ENCODE measurements around the gene EML1.

The EML1 gene, protein sequence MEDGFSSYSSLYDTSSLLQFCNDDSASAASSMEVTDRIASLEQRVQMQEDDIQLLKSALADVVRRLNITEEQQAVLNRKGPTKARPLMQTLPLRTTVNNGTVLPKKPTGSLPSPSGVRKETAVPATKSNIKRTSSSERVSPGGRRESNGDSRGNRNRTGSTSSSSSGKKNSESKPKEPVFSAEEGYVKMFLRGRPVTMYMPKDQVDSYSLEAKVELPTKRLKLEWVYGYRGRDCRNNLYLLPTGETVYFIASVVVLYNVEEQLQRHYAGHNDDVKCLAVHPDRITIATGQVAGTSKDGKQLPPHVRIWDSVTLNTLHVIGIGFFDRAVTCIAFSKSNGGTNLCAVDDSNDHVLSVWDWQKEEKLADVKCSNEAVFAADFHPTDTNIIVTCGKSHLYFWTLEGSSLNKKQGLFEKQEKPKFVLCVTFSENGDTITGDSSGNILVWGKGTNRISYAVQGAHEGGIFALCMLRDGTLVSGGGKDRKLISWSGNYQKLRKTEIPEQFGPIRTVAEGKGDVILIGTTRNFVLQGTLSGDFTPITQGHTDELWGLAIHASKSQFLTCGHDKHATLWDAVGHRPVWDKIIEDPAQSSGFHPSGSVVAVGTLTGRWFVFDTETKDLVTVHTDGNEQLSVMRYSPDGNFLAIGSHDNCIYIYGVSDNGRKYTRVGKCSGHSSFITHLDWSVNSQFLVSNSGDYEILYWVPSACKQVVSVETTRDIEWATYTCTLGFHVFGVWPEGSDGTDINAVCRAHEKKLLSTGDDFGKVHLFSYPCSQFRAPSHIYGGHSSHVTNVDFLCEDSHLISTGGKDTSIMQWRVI

DNA sequence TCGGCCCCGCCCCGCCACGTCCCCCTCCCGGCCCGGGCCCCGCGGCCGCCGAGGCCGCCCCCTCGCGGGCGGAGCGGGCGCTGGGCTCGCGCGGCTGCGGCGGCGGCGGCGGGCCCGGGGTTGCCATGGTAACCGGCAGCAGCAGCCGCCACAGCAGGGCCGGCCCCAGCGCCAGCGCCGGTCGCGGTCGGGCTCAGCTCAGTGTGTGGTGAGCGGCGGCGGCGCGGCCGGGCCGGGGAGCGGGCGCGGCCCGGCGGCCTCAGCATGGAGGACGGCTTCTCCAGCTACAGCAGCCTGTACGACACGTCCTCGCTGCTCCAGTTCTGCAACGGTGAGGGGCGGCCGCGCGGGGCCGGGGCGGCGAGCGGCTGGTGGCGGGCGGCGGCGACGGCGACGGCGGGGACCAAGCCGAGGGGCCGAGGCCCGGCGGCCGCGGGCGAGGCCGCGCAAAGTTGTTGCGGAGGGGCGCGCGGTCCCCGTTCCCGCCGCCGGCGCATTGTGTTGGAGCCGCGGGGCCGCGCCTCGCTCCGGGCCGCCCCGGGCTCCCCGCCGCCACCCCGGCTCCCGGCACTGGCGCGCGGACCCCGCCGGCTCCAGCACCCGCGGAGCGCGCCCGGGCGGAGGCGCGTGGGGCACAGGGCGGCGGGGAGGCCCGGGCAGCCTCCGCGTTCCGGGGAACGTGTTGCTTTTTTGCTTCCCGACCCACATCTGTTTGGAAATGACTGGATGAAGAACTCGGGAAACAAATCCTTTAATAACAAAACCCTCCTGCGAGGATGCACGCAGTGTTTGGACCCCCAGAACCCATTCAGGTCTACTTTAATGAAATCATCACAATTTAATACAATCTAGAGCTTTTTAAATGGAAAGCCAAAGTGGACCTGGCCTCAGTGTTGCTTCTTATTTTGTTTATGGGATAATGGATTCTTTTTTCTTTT lies at the start of gene EML1:
TSS of gene EML1 (plus strand) at position 201 of the 938 bp plus-strand sequence. CDS start at position 265, 64 bp downstream.
- in situ Hi-C loops (cut with MboI; ENCODE audit: low sequenced_read_pairs) = no loop called here

DNA sequence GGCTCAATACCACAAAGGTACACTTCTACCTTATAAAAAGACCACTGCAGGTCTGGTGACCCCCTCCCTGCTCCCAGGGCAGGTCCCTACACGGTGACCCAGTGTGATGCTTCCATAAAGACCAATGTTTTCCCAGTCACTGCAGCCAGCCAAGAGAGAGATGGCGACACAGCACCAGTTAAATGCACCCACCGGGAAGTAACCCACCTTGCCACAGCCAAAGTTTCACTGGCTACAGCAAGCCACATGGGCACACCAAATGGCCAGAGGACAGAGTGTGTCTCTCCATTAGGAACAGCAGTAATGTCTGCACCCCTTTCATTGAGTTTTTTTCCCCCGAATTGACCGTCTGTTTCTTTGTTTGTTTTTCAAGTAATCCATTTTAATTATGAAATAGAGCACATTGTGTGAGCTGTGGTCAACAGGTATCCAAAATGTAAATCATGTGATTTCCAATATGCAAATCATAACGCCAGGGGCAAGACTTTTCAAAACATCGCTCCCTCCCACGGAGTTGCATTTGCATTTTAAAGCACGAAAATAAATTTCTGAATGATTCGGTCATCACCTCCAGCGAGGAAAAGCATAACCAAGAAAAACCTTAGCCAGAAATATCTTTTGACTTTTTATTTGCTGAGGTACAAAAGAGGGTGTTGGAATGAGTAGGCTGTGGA lies 48.9 kb upstream of the EML1 start:
- in situ Hi-C loops (cut with MboI; ENCODE audit: low sequenced_read_pairs) = no loop called here

DNA sequence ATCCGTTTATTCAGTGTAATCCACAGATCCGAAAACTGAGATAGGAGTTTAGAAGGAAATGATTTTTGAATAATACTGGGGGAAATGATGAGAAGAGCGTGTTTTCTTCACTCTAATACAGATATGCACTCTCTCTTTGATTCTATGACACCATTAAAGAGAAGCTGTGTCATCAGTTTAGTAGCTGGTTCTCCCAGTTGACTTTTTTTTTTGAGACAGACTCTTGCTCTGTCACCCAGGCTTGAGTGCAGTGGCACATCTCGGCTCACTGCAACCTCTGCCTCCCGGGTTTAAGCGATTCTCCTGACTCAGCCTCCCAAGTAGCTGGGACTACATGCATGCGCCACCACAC lies 48.4 kb upstream of the EML1 start:
- in situ Hi-C loops (cut with MboI; ENCODE audit: low sequenced_read_pairs) = no loop called here

DNA sequence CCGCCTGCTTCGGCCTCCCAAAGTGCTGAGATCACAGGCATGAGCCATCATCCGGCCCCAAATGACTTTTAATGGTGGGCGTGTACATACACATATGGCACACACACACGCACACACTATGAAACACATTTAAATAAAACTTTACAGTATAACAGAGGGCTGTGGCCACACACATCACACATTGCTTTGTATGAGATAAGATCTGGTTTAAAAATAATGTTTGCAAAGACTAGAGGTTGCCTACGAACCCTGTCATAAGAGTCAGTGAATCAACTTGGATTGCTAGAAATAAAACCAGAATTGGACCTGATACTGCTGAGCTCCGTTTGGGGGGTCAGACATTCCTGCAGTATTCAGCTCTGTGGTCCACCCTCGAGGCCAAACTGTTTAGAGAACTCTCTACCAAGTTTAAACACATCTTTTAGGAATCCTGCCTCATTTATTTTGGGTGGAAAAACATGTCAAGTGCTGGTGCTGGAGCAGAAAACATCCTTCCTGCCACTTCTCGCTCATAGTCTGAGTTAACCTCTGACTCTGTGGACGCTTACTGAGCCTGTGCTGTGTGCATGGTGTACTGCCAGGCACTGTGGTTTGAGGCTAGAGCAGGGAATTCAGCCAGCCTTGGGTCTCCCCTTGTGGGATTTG lies 47.8 kb upstream of the EML1 start:
- in situ Hi-C loops (cut with MboI; ENCODE audit: low sequenced_read_pairs) = no loop called here

DNA sequence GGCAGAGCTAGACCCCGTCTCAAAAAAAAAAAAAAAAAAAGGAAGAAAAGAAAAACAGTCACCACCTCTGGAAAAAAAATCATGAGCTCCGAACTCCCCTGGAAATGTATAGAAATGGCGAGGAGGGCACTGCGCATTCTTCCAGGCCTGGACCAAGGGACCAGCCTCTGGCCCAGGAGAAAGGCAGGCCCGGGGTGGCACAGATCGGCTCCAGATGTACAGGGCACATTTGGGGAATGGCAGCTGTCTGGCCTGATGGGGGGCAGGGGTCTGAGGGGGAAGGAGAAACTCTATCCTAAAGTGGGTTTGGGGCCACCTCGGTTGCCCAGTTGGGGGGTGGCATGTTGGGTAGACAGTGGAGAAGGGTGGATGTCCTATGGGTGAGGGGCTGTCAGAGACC lies 46.0 kb upstream of the EML1 start:
- in situ Hi-C loops (cut with MboI; ENCODE audit: low sequenced_read_pairs) = no loop called here

DNA sequence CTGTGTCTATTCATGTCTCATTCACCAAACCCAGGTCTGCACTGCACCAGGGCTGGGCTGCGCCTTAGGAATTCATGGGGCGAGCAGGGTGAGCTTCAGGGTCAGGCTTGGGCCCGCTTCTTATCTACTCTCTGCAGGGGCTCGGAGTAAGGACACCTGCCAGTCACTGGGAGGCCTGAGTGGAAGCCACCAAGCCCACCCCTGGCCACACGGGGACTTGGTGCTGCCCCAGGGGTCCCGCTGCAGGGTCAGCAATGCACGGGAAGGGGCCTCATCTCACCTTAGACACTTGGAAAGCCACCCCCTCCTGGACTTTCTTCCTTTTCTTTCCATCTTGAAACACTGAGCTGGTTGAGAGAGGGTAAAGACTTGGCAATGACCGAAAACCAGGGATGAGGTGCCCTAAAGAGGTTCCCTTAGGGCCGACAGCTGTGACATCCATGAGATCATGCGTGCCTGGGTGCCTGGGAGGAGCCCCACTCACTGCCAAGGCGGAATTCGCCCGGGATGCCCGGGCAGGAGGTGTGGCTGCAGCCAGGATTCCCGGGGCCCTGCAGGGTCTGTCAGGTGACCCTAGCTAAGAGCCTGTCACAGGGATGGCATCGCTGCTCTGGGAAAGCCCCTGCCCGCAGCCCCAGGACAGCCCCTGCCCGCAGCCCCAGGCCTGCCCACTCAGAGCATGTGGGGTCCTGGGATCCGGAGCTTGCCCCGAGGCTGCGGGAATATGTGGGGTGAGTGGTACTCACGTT lies 45.5 kb upstream of the EML1 start:
- in situ Hi-C loops (cut with MboI; ENCODE audit: low sequenced_read_pairs) = no loop called here

DNA sequence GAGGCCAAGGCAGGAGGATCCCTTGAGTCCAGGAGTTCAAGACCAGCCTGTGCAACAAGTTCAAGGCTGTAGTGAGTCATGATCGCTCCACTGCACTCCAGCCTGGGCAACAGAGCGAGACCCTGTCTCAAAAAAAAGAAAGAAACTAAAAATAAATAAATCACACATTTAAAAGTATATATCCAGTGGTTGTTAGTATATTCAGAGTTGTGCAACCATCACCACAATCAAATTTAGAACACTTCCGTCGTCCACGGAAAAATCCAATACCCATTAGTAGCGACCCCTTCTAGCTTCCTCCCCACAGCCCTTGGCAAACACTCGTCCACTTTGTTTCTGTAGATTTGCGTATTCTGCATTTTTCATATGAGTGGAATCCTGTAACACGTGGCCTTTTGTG lies 44.7 kb upstream of the EML1 start:
- in situ Hi-C loops (cut with MboI; ENCODE audit: low sequenced_read_pairs) = no loop called here

DNA sequence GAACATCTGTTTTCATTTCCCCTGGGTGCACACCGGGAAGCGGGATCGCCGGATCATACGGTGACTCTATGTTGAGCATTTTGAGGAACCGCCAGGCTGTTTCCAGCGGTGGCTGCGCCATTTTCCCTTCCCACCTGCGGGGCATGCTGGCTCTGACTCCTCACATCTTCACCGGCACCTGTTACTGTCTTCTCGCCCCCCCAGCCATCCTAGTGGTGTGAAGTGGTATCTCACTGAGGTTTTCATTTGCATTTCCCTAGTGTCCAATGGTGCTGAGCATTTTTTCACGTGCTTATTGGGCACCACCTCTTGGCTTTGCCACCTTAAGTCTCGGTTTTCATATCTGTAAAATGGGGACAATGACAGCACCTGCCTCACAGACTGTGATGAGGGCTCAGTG lies 44.1 kb upstream of the EML1 start:
- in situ Hi-C loops (cut with MboI; ENCODE audit: low sequenced_read_pairs) = no loop called here

DNA sequence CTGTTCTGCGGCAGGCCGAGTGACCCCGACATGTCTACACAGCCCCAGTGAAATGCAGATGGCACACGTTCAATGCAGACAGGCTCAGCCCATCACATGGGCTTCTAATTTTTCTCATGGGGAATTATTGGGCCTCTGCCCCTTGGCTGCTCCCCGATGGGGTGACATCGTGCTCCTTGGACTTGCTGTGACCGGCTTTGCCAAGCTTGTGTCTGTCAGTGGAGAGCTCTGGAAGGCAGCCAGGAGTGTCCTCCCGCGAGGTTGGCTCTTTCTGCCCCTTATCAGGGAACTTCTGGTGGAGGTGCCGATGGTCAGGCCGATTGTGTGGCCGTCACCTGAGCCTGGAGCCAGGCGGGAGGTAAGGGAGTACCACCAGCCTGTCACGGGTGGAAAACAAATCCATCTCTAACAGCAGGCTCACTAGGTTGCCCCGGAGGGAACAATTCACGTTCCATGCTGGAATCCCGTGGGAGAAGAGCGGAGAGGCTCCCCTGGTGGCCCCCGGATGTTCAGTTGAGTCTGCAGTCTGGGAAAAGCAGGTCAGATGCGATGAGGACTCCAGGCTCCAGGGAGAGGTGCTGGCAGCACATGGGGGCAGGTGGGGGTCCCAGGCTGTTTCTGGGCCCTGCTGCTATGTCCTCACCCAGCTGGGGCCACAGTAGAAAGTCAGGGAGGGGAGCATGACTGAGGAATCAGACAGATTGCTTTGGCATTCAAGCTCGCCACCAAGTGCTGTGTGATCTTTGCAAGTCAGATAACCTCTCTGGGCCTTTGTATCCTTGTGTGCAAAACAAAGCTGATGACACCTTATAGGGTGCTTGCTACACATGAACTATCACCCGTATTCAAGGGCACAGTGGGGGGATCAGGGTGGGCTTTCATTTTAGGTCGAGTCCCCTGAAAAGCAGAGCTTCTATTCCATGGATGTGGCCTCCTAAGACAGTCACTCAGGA lies 43.2 kb upstream of the EML1 start:
- in situ Hi-C loops (cut with MboI; ENCODE audit: low sequenced_read_pairs) = no loop called here

DNA sequence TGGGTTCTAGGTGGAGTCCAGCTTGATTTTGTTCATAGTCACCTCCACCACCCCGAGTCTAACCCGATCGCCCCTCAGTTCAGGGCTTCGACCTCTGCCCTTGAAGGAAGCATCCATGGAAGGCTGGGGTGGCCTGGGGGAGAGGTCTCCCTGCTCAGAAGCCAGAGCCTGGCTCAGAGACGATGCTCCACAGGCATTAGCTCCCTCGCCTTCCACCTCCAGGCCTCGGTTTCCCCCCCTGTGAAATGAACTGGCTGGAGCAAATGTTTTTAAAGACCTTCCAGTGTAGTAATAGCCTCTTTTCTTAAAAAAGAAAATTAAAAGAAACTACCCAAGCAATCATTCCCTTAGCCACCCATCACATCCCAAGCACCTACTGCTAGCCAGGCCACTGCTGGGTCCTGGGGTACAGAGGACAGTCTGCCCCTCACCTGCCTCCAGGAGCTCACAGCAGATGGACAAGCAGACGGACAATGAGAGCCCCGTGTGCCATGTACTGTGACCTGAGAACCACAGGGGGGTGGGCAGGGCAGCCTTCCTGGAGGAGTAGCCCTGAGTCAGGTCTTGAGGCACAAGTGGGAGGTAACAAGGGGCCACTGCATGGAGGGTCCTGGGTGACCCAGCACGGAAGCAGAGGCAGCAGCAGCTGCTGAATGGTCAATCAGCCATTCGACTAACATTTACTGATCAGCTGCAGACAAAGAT lies 42.3 kb upstream of the EML1 start:
- in situ Hi-C loops (cut with MboI; ENCODE audit: low sequenced_read_pairs) = no loop called here

DNA sequence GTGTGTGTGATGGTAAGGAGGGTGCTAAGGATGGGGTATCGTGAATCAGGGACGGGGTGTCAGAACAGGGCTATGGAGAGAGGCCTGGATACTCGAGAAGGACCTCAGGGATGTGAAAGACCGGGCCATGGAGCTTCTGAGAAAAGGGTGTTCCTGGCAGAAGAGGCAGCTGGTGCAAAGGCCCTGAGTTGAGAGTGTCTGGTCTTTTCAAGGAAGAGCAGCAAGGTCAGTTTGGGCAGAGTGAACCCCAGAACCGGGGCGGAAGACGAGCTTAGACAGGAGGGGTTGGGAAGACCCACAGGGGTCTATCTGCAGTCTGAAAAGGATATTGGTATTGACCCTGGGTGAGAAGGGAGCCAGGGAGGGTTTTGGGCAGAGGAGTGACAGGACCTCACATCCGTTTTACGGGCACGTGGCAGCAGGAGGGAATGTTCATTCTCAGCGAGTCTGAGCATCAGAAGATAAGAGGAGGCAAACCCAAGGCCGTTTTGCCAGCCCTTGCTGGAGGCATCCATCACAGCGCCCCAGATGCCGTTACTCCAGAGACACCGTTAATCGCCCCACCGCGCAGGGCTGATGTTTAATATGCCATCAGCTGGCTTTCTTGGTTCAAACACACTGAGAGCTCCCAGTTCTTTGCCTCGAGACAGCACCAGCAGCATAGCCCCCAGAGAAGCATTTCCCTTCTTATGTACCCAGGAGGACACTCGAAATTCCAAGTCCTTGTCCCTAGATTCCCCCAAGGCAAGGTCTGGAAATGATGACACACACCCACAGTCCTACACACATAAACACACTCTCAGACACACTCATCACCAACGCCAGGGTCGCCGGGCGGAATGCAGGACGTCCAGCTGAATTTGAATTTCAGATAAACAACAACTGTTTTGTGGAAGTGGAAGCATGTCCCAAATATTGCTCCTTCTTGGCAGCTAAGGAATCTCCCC lies 41.4 kb upstream of the EML1 start:
- in situ Hi-C loops (cut with MboI; ENCODE audit: low sequenced_read_pairs) = no loop called here

DNA sequence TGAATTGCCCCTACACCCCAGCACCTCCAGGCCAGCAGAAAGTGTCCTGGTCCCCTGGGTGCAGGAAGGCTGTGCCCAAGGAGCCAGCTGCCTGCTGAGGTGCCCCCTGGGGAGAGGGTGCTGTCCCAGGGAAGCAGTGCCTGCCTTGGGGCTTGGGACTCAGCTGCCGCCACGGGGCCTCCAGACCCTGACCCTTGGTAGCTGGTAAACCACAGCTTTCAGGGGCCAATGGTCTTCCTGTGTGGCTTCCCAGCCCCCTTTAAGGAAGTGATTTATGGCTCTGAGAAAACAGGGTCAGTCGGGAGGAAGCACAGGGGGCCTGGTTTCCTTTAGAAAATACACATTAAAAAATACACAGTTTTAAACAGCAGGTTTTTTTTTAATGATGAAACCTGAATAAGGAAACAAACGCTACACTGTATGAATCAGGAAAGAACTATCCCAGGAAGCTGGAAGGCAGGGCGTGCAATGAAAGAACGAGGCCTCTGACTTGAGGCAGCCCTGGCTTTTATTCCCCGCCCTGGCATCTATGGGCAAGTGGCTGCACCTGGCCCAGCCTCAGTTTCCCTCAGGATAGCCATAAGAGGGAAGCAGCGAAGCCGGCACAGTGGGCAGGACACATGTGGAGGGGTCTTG lies 40.6 kb upstream of the EML1 start:
- in situ Hi-C loops (cut with MboI; ENCODE audit: low sequenced_read_pairs) = no loop called here

DNA sequence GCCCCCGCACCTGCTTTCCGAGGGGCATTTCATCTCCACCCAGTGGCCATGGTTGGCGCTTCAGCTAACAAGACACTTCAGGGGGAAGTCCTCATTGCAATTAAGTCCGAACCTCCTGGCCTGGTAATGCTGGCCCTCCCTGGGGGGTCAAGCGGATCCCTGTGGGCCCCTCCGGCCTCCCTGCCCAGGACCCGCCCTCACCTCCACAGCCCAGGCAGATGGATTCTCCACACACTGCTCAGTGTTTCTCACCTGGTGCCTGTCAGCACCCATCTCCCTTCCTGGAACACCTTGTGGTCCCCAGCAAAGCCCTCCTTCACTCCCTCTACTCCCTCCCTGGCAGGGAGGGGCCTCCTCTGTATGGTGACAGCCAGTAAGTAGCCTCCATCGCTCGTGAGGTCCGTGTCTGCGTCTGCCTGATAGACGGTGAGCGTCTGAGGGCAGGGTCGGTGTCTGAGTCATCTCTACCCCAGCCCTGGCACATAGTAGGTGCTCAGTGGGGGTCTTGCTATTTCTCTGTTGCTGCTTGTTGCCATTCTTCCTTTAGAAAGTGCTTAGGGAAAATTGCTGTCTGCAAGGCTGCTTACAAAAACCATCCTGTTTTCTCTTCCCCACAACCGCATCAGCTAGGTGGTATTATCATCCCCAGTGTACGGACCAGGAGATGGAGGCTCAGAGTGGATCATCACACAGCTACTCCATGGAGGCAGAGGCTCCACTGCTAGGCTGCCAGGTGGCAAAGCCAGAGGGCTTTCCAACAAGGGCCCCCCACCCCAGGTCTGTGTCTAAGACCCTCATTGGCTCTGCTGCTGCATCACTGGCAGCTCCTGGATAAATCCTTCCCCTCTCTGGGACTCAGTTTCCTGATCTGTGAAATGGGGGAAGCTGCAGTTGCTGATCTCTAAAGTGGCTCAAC lies 39.7 kb upstream of the EML1 start:
- in situ Hi-C loops (cut with MboI; ENCODE audit: low sequenced_read_pairs) = no loop called here

DNA sequence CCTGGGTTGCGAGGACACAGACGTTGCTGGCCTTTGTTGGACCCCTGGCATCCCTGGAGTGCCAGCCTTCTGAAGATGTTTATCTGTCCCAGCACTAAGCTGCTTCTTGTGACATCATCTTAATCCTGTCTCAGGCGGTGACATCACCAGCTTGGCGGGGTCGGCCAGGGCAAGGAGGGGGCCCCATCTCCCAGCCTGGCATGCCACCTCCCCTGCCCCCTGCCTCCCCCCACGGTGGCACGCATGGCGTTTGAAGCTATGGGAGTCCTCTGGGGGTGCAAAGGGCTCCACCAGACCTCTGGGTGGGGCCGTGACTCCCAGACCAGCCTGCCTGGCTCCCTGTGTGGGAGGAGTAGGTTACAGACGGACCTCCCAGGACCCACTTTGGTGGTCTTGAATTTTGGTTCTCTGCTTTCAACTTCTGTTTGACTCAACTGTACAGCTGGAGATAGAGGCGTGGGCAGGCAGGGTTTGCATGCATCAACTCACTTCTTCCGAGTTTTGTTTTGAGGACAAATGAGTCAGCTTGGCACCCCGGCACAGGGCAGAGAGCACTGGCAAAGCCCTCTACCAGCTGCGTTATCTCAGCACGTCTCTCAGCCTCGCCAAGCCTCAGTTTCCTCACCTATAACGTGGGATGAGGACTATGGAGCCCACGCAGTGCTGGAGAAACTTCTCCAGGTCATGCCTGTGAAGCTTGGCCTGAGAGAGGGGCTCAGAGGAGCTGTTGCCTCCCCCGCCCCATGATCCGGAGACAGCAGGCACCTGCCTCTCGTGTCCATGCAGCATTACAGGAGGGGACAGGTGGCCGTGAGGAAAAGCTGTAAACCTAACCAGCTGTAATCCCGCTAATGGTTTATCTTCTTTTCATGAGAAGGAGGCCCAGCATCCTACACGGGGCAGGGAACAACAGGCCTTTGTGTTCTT lies 38.8 kb upstream of the EML1 start:
- in situ Hi-C loops (cut with MboI; ENCODE audit: low sequenced_read_pairs) = no loop called here
